ENCODE data around the gene AMH.

DNA sequence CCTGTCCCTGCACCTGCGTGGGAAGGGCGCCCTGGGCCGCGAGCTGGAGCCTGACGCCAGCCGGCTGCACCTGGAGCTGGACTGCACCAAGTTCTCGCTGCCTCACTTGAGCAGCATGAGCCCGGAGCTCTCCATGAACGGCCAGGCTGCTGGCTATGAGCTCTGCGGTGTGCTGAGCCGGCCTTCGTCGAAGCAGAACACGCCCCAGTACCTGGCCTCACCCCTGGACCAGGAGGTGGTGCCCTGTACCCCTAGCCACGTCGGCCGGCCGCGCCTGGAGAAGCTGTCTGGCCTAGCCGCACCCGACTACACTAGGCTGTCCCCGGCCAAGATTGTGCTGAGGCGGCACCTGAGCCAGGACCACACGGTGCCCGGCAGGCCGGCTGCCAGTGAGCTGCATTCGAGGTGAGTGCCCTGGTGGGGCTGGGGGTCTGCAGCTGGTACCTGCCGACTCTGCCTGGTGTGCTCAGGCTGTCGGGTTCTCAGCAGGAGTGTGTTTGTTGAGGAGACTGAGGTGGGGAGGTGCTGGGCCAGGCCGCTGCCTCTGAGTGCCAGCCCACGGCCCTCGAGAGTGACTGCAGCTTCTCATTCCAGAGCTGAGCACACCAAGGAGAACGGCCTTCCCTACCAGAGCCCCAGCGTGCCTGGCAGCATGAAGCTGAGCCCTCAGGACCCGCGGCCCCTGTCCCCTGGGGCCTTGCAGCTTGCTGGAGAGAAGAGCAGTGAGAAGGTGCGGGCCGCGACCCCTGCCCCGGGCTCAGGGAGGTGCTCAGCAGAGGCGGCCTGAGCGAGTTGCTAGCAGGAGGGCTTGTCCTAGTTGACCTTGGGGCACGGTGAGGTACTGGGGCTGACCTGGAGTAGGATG, 32.5 kb upstream of the AMH start:
- TF ChIP-seq, protein P1, sequence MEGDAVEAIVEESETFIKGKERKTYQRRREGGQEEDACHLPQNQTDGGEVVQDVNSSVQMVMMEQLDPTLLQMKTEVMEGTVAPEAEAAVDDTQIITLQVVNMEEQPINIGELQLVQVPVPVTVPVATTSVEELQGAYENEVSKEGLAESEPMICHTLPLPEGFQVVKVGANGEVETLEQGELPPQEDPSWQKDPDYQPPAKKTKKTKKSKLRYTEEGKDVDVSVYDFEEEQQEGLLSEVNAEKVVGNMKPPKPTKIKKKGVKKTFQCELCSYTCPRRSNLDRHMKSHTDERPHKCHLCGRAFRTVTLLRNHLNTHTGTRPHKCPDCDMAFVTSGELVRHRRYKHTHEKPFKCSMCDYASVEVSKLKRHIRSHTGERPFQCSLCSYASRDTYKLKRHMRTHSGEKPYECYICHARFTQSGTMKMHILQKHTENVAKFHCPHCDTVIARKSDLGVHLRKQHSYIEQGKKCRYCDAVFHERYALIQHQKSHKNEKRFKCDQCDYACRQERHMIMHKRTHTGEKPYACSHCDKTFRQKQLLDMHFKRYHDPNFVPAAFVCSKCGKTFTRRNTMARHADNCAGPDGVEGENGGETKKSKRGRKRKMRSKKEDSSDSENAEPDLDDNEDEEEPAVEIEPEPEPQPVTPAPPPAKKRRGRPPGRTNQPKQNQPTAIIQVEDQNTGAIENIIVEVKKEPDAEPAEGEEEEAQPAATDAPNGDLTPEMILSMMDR (conservative IDR thresholded peaks at IDR 0.05; ENCODE audit: low read depth in 2 of 2): no peak
- TF ChIP-seq POLR2AphosphoS5 (IDR thresholded peaks at IDR 0.05; ENCODE audit: low read depth) (no peak), EZH2 (IDR thresholded peaks at IDR 0.05; ENCODE audit: low read depth, unreplicated experiment) (no peak)
- TF ChIP-seq, protein P2, sequence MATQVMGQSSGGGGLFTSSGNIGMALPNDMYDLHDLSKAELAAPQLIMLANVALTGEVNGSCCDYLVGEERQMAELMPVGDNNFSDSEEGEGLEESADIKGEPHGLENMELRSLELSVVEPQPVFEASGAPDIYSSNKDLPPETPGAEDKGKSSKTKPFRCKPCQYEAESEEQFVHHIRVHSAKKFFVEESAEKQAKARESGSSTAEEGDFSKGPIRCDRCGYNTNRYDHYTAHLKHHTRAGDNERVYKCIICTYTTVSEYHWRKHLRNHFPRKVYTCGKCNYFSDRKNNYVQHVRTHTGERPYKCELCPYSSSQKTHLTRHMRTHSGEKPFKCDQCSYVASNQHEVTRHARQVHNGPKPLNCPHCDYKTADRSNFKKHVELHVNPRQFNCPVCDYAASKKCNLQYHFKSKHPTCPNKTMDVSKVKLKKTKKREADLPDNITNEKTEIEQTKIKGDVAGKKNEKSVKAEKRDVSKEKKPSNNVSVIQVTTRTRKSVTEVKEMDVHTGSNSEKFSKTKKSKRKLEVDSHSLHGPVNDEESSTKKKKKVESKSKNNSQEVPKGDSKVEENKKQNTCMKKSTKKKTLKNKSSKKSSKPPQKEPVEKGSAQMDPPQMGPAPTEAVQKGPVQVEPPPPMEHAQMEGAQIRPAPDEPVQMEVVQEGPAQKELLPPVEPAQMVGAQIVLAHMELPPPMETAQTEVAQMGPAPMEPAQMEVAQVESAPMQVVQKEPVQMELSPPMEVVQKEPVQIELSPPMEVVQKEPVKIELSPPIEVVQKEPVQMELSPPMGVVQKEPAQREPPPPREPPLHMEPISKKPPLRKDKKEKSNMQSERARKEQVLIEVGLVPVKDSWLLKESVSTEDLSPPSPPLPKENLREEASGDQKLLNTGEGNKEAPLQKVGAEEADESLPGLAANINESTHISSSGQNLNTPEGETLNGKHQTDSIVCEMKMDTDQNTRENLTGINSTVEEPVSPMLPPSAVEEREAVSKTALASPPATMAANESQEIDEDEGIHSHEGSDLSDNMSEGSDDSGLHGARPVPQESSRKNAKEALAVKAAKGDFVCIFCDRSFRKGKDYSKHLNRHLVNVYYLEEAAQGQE (IDR thresholded peaks at IDR 0.05; ENCODE audit: unreplicated experiment): no peak

Measured in GM23338 (cell line).